B cell (primary cell): ENCODE measurements around the gene TECTA. TPM values are rescaled to one million over a fixed set of nuclear protein-coding genes. Genes with fewer than 3 reads are reported as not detected.

Experiments used
- ATAC-seq: fragments of 200-7000 bp; cut with Tn5 transposase; one replicate; pipeline ENCODE4 v1.10.0; 2021; ENCODE audit warnings: low read depth, mild to moderate bottlenecking, moderate number of reproducible peaks, moderate library complexity
- CTCF ChIA-PET: fragments of 350-600 bp; sonication (Branson Sonifier 250); formaldehyde crosslinking; loops from one replicate; lab custom pipeline; 2021; ENCODE audit warnings: antibody characterized with exemption, inconsistent platforms; lab: Charles Lee
- POLR2A ChIA-PET: fragments of 350-600 bp; sonication (Branson Sonifier 250); formaldehyde crosslinking; loops from one replicate; lab custom pipeline; 2021; ENCODE audit warnings: antibody characterized with exemption; lab: Charles Lee
- DNase-seq: peaks from one replicate; pipeline ENCODE4 v3.0.0; 2013
- H2AFZ ChIP-seq: 2 replicates; pipeline ENCODE4 v1.6.1; 2012; ENCODE audit warnings: mild to moderate bottlenecking, low read depth, low read length; ENCODE audit not compliant: insufficient read depth, poor library complexity, severe bottlenecking
- H3K27ac ChIP-seq, 2 donors: 1 replicate in 1 of 2; 2 replicates in 1 of 2; pipeline ENCODE4 v1.5.1; 2012 to 2013; ENCODE audit warnings: low read length in 2 of 2, mild to moderate bottlenecking in 2 of 2, moderate library complexity in 1 of 2
- H3K27me3 ChIP-seq, 4 experiments: fragments of 200-600 bp in 1 of 4; sonication (generic) in 1 of 4; replicated peaks in 1 of 4; 1 replicate in 2 of 4; 2 replicates in 2 of 4; pipeline versions ENCODE4 v1.6.1 to v1.7.0; 2013 to 2016; ENCODE audit warnings: low read length in 3 of 4, mild to moderate bottlenecking in 2 of 4, mixed read lengths in 1 of 4, moderate library complexity in 1 of 4; ENCODE audit not compliant: insufficient read depth in 4 of 4, control insufficient read depth in 3 of 4; ENCODE audit errors: control extremely low read depth in 1 of 4
- H3K36me3 ChIP-seq, 2 experiments: replicated peaks in 1 of 2; 1 replicate in 1 of 2; 2 replicates in 1 of 2; pipeline versions ENCODE4 v1.6.1 to v1.7.1; 2013; ENCODE audit warnings: low read length in 1 of 2; ENCODE audit not compliant: insufficient read depth in 2 of 2, control insufficient read depth in 1 of 2; ENCODE audit errors: control extremely low read depth in 1 of 2, extremely low read depth in 1 of 2
- H3K4me1 ChIP-seq, 2 donors: fragments of 200-600 bp in 1 of 2; sonication (generic) in 1 of 2; 1 replicate in 1 of 2; 2 replicates in 1 of 2; pipeline versions ENCODE4 v1.5.1 to v1.6.1; 2013 to 2017; ENCODE audit warnings: low read length in 2 of 2; ENCODE audit not compliant: control insufficient read depth in 2 of 2, insufficient read depth in 2 of 2
- H3K4me2 ChIP-seq: replicated peaks from 2 replicates; pipeline ENCODE3; 2012; ENCODE audit warnings: mild to moderate bottlenecking, low read depth, low read length; ENCODE audit not compliant: poor library complexity, severe bottlenecking
- H3K4me3 ChIP-seq, 5 experiments: fragments of 200-600 bp in 1 of 5; sonication (generic) in 1 of 5; 1 replicate in 3 of 5; 2 replicates in 2 of 5; pipeline versions ENCODE4 v1.5.1 to v1.7.0; 2011 to 2016; ENCODE audit warnings: low read length in 4 of 5, mild to moderate bottlenecking in 4 of 5, low read depth in 2 of 5, control low read depth in 1 of 5, moderate library complexity in 1 of 5; ENCODE audit not compliant: insufficient read depth in 1 of 5; ENCODE audit errors: control extremely low read depth in 1 of 5, extremely low read depth in 1 of 5
- H3K79me2 ChIP-seq: fragments of 200-600 bp; sonication (generic); one replicate; pipeline ENCODE4 v1.6.0; 2016; ENCODE audit warnings: low read length; ENCODE audit not compliant: control insufficient read depth, insufficient read depth
- H3K9ac ChIP-seq: fragments of 200-600 bp; sonication (generic); 2 replicates; pipeline ENCODE4 v1.6.1; 2017; ENCODE audit warnings: mild to moderate bottlenecking, low read length, moderate library complexity
- H3K9me3 ChIP-seq, 3 donors: one replicate each; pipeline versions ENCODE4 v1.6.1 to v1.7.1; 2013; ENCODE audit warnings: low read length in 2 of 3; ENCODE audit not compliant: control insufficient read depth in 2 of 3, insufficient read depth in 1 of 3; ENCODE audit errors: control extremely low read depth in 1 of 3
- H4K20me1 ChIP-seq: 2 replicates; pipeline ENCODE4 v1.6.0; 2012; ENCODE audit warnings: mild to moderate bottlenecking, low read length; ENCODE audit not compliant: insufficient read depth, control insufficient read depth, poor library complexity, severe bottlenecking
- H3K27ac Mint-ChIP-seq: one replicate; pipeline ENCODE4 v1.8.0; 2021; ENCODE audit warnings: mixed read lengths
- H3K27me3 Mint-ChIP-seq: one replicate; pipeline ENCODE4 v1.8.0; 2021; ENCODE audit warnings: mixed read lengths
- H3K4me1 Mint-ChIP-seq: one replicate; pipeline ENCODE4 v1.8.0; 2021; ENCODE audit warnings: mixed read lengths
- H3K4me3 Mint-ChIP-seq: one replicate; pipeline ENCODE4 v1.8.0; 2021; ENCODE audit warnings: mixed read lengths
- H3K9me3 Mint-ChIP-seq: one replicate; pipeline ENCODE4 v1.8.0; 2022; ENCODE audit warnings: mixed read lengths; ENCODE audit not compliant: insufficient read depth
- CTCF ChIP-seq: fragments of 200-600 bp; IDR thresholded peaks from one replicate; pipeline ENCODE4 v1.8.0; 2022; ENCODE audit warnings: antibody characterized with exemption, mild to moderate bottlenecking
- EZH2 ChIP-seq: IDR thresholded peaks from 2 replicates; pipeline ENCODE4 v1.6.1; 2012; ENCODE audit warnings: borderline replicate concordance, low read depth, mild to moderate bottlenecking, moderate library complexity, low read length; ENCODE audit not compliant: insufficient read depth, poor library complexity, severe bottlenecking
- WGBS: methylation state at CpG from one replicate; pipeline ENCODE4 v1.1.5; 2013; ENCODE audit warnings: missing lambda C conversion rate; ENCODE audit not compliant: insufficient coverage; 5-methylcytosine and 5-hydroxymethylcytosine counted together
- intact Hi-C: fragments of 100-400 bp; cut with micrococcal nuclease; formaldehyde crosslinking; loops from one replicate; pipeline ENCODE4 v1.10.0; 2022
- polyA plus RNA-seq: library from polyadenylated mRNA; depleted of rRNA; stranded (reverse); fragments of >200 nt; gene quantifications from 2 replicates; pipeline ENCODE4 v1.2.3, GENCODE V29; 2012
- total RNA-seq, 2 donors: library from RNA; stranded (reverse); fragments of 120-200 nt in 1 of 2; gene quantifications; 1 replicate in 1 of 2; 2 replicates in 1 of 2; pipeline versions ENCODE4 v1.2.3 to v1.2.4, GENCODE V29; 2013 to 2022

Gene TECTA
- total and polyA plus RNA-seq, 2 donors (not counting 1 experiment from before 2014, with no cell fraction given): 0.47 to 0.51 TPM

- no peak overlapping the region for H3K4me2 ChIP-seq
- no peak for TF ChIP-seq EZH2
- TF ChIP-seq CTCF: no peak
- no peaks in the 10 kb centered on the region for H4K20me1 ChIP-seq
- no peak for DNase-seq
- ATAC-seq: no peak
- no peaks in the 10 kb centered on the region for H3K27me3 ChIP-seq
- no peak overlapping the region for H3K4me3 ChIP-seq
- peaks cover 0 to 9% of the 10 kb centered on the region in 2 experiments for H3K36me3 ChIP-seq
- Mint-ChIP-seq H3K4me1 (peaks cover 4% of the 10 kb centered on the region), H3K4me3 (no peak overlapping the region), H3K27ac (no peak overlapping the region), H3K27me3 (no peaks in the 10 kb centered on the region), H3K9me3 (no peaks in the 10 kb centered on the region)
- no peak overlapping the region for H3K9ac ChIP-seq
- POLR2A ChIA-PET: no interaction called here
- no peaks in the 10 kb centered on the region for H3K79me2 ChIP-seq
- no peak overlapping the region for H2AFZ ChIP-seq
- intact Hi-C loops: no loop called here
- CTCF ChIA-PET: no interaction called here
- no peaks in the 10 kb centered on the region for H3K4me1 ChIP-seq
- no peaks in the 10 kb centered on the region for H3K9me3 ChIP-seq
- no peak overlapping the region for H3K27ac ChIP-seq
- 25% methylated on average over 1 of the region's 3 CpGs for WGBS
Measured at GRCh38 chr11:121091492-121092152, 9.4 kb upstream of the TECTA start.

GRCh38 chr11:121095561-121095960, 5.5 kb upstream of the TECTA start:
- H3K27ac Mint-ChIP-seq: no peak overlapping the region
- no peak overlapping the region for H3K9ac ChIP-seq
- H3K27me3 ChIP-seq: no peaks in the 10 kb centered on the region
- H3K27ac ChIP-seq: no peak overlapping the region
- no peak overlapping the region for H3K4me3 ChIP-seq
- WGBS: 89% methylated on average over 1 of the region's 1 CpG
- no peaks in the 10 kb centered on the region for H3K9me3 ChIP-seq
- intact Hi-C loops: no loop called here
- no peak for DNase-seq
- no peak for TF ChIP-seq CTCF
- no peak for TF ChIP-seq EZH2
- H4K20me1 ChIP-seq: no peaks in the 10 kb centered on the region
- H3K4me1 ChIP-seq: no peaks in the 10 kb centered on the region
- CTCF ChIA-PET: interaction anchor here (0.9 kb wide), 1 partner anchor 10 kb away, joined by 3 read pairs; no protein-coding TSS in a partner anchor
- H3K9me3 Mint-ChIP-seq: no peaks in the 10 kb centered on the region
- ATAC-seq: no peak
- POLR2A ChIA-PET: no interaction called here
- H3K27me3 Mint-ChIP-seq: peaks cover 2% of the 10 kb centered on the region
- no peak overlapping the region for H2AFZ ChIP-seq
- no peaks in the 10 kb centered on the region for H3K79me2 ChIP-seq
- H3K4me3 Mint-ChIP-seq: no peak overlapping the region
- no peaks in the 10 kb centered on the region for H3K36me3 ChIP-seq
- peaks cover 4% of the 10 kb centered on the region for H3K4me1 Mint-ChIP-seq
- no peak overlapping the region for H3K4me2 ChIP-seq
